Measurements from ENCODE around the gene YPEL1. TPM values are rescaled to one million over a fixed set of nuclear protein-coding genes. Genes with fewer than 3 reads are reported as not detected.

YPEL1 gene
- polyA plus RNA-seq, 3 donors: 1.0 to 2.3 (median 2.0) TPM

- no peak for TF ChIP-seq CTCF (IDR thresholded peaks at IDR 0.05)
- 98% methylated on average over 10 of the region's 11 CpGs for WGBS (ENCODE audit: insufficient coverage)
- H3K9ac ChIP-seq (ENCODE audit: insufficient read depth, low read length, poor library complexity, severe bottlenecking): no peak overlapping the region
- H3K27ac Mint-ChIP-seq: no peak overlapping the region
- no peak overlapping the region for H3K4me3 Mint-ChIP-seq
- no peaks in the 10 kb centered on the region for H3K9me3 Mint-ChIP-seq
- H3K79me2 ChIP-seq (ENCODE audit: insufficient read depth, low read length): no peaks in the 10 kb centered on the region
- H3K4me1 Mint-ChIP-seq: no peaks in the 10 kb centered on the region
- H3K27me3 Mint-ChIP-seq (ENCODE audit: low read depth in 3 of 3): no peaks in the 10 kb centered on the region
- H3K36me3 Mint-ChIP-seq: peaks cover 70 to 92% of the 10 kb centered on the region in 2 donors
- H3K4me3 ChIP-seq (replicated peaks in 1 of 3; ENCODE audit: low read depth in 2 of 3, low read length in 3 of 3): no peak overlapping the region
- no peaks in the 10 kb centered on the region for H3K27me3 ChIP-seq (ENCODE audit: control insufficient read depth in 2 of 2, insufficient read depth in 2 of 2, low read length in 2 of 2)
- intact Hi-C loops (cut with micrococcal nuclease): no loop called here
- H4K20me1 ChIP-seq (ENCODE audit: insufficient read depth, low read length): no peaks in the 10 kb centered on the region
- H3K36me3 ChIP-seq (replicated peaks in 1 of 2; ENCODE audit: control insufficient read depth in 1 of 2, insufficient read depth in 2 of 2, low read length in 2 of 2): peaks cover 86 to 99% of the 10 kb centered on the region in 2 donors
- no peak overlapping the region for H2AFZ ChIP-seq (ENCODE audit: insufficient read depth, low read depth, low read length, poor library complexity, severe bottlenecking)
- H3K4me2 ChIP-seq (replicated peaks; ENCODE audit: extremely low read depth, low read length, poor library complexity, severe bottlenecking): no peak overlapping the region
- no peaks in the 10 kb centered on the region for H3K9me3 ChIP-seq (replicated peaks in 1 of 2; ENCODE audit: control insufficient read depth in 1 of 2, insufficient read depth in 1 of 2, low read length in 2 of 2)
- DNase-seq: no peak
- H3K27ac ChIP-seq (ENCODE audit: low read depth in 1 of 2, low read length in 2 of 2): no peak overlapping the region
- no peaks in the 10 kb centered on the region for H3K4me1 ChIP-seq (ENCODE audit: control insufficient read depth in 1 of 2, insufficient read depth in 2 of 2, low read length in 2 of 2)
Measured at GRCh38 chr22:21687685-21688259, 47.8 kb downstream of the YPEL1 start.

GRCh38 chr22:21686634-21687393, 48.8 kb downstream of the YPEL1 start:
- no peak overlapping the region for H3K9ac ChIP-seq (ENCODE audit: insufficient read depth, low read length, poor library complexity, severe bottlenecking)
- H3K4me1 ChIP-seq (ENCODE audit: control insufficient read depth in 1 of 2, insufficient read depth in 2 of 2, low read length in 2 of 2): no peaks in the 10 kb centered on the region
- no peak for TF ChIP-seq CTCF (IDR thresholded peaks at IDR 0.05)
- peaks cover 75 to 92% of the 10 kb centered on the region in 2 donors for H3K36me3 Mint-ChIP-seq
- no peaks in the 10 kb centered on the region for H4K20me1 ChIP-seq (ENCODE audit: insufficient read depth, low read length)
- no peak overlapping the region for H2AFZ ChIP-seq (ENCODE audit: insufficient read depth, low read depth, low read length, poor library complexity, severe bottlenecking)
- no peaks in the 10 kb centered on the region for H3K4me1 Mint-ChIP-seq
- H3K9me3 Mint-ChIP-seq: no peaks in the 10 kb centered on the region
- no peaks in the 10 kb centered on the region for H3K27me3 Mint-ChIP-seq (ENCODE audit: low read depth in 3 of 3)
- H3K27ac ChIP-seq (ENCODE audit: low read depth in 1 of 2, low read length in 2 of 2): no peak overlapping the region
- WGBS (ENCODE audit: insufficient coverage): 98% methylated on average over 18 of the region's 23 CpGs
- H3K4me2 ChIP-seq (replicated peaks; ENCODE audit: extremely low read depth, low read length, poor library complexity, severe bottlenecking): no peak overlapping the region
- peak overlapping the region in 2 of 7 donors; percentile 21 to 48 for H3K27ac Mint-ChIP-seq
- H3K36me3 ChIP-seq (replicated peaks in 1 of 2; ENCODE audit: control insufficient read depth in 1 of 2, insufficient read depth in 2 of 2, low read length in 2 of 2): peaks cover 89 to 99% of the 10 kb centered on the region in 2 donors
- no peaks in the 10 kb centered on the region for H3K27me3 ChIP-seq (ENCODE audit: control insufficient read depth in 2 of 2, insufficient read depth in 2 of 2, low read length in 2 of 2)
- H3K79me2 ChIP-seq (ENCODE audit: insufficient read depth, low read length): no peaks in the 10 kb centered on the region
- no peaks in the 10 kb centered on the region for H3K9me3 ChIP-seq (replicated peaks in 1 of 2; ENCODE audit: control insufficient read depth in 1 of 2, insufficient read depth in 1 of 2, low read length in 2 of 2)
- intact Hi-C loops (cut with micrococcal nuclease): no loop called here
- H3K4me3 ChIP-seq (replicated peaks in 1 of 3; ENCODE audit: low read depth in 2 of 3, low read length in 3 of 3): no peak overlapping the region
- DNase-seq: no peak
- H3K4me3 Mint-ChIP-seq: no peak overlapping the region

Data from CD14-positive monocyte (primary cell).